ENCODE data around the gene RABL3.
"Not testable (repeated sequence)": the region's sequence is repeated elsewhere in the genome, so short reads cannot be mapped to it uniquely, and the experiment has no call there.

RABL3 gene

GRCh38 chr3:120642368-120642948 lies 99.9 kb downstream of the RABL3 start:
- no peak for DNase-seq

- DNase-seq = no peak
Observed at GRCh38 chr3:120641696-120642246, 100.5 kb downstream of the RABL3 start.

GRCh38 chr3:120640231-120640630 lies 102.1 kb downstream of the RABL3 start:
- DNase-seq = no peak

GRCh38 chr3:120638820-120639219 lies 103.5 kb downstream of the RABL3 start:
- DNase-seq = not testable (repeated sequence)

GRCh38 chr3:120637851-120638559 lies 104.3 kb downstream of the RABL3 start:
- DNase-seq = no peak

- DNase-seq = no peak
Observed at GRCh38 chr3:120636795-120637401, 105.4 kb downstream of the RABL3 start.
